WTC11 (cell line): ENCODE data around the gene SGK2. TPM values are rescaled to one million over a fixed set of nuclear protein-coding genes. Genes with fewer than 3 reads are reported as not detected.
"Not testable (repeated sequence)": the region's sequence is repeated elsewhere in the genome, so short reads cannot be mapped to it uniquely, and the experiment has no call there.

Experiments
- ATAC-seq: fragments of 200-7000 bp; cut with Tn5 transposase; 2 replicates; pipeline ENCODE4 v1.10.0; 2021; ENCODE audit warnings: mild to moderate bottlenecking, moderate library complexity
- CTCF ChIA-PET: fragments of 300-600 bp; sonication (Branson Sonifier 250); formaldehyde crosslinking; loops from one replicate; lab custom pipeline; 2021; ENCODE audit warnings: antibody characterized with exemption; lab: Charles Lee
- POLR2A ChIA-PET: fragments of 350-600 bp; sonication (Branson Sonifier 250); formaldehyde crosslinking; loops from one replicate; lab custom pipeline; 2021; ENCODE audit warnings: antibody characterized with exemption; lab: Charles Lee
- DNase-seq: peaks from one replicate; pipeline ENCODE4 v3.0.0; 2021; ENCODE audit warnings: low spot score
- H3K27ac Mint-ChIP-seq: 2 replicates; pipeline ENCODE4 v1.8.0; 2021; ENCODE audit warnings: mixed read lengths
- H3K27me3 Mint-ChIP-seq: 2 replicates; pipeline ENCODE4 v1.8.0; 2021; ENCODE audit warnings: low read depth, mild to moderate bottlenecking, moderate library complexity, mixed read lengths
- H3K36me3 Mint-ChIP-seq: 2 replicates; pipeline ENCODE4 v1.8.0; 2021; ENCODE audit warnings: mixed read lengths
- H3K4me1 Mint-ChIP-seq: 2 replicates; pipeline ENCODE4 v1.8.0; 2022; ENCODE audit warnings: mixed read lengths
- H3K4me3 Mint-ChIP-seq: 2 replicates; pipeline ENCODE4 v1.8.0; 2021; ENCODE audit warnings: mild to moderate bottlenecking, moderate library complexity, mixed read lengths
- H3K9me3 Mint-ChIP-seq: 2 replicates; pipeline ENCODE4 v1.8.0; 2021; ENCODE audit warnings: mixed read lengths
- CREB1 ChIP-seq: sonication (generic); formaldehyde crosslinking; IDR thresholded peaks from 2 replicates; pipeline ENCODE4 v1.8.0; 2023; ENCODE audit warnings: mild to moderate bottlenecking, missing genetic modification reagents
- CREM ChIP-seq: sonication (generic); formaldehyde crosslinking; IDR thresholded peaks from 2 replicates; pipeline ENCODE4 v1.8.1; 2022; ENCODE audit warnings: mild to moderate bottlenecking, missing genetic modification reagents, moderate library complexity
- FOXJ3 ChIP-seq: sonication (generic); formaldehyde crosslinking; IDR thresholded peaks from 2 replicates; pipeline ENCODE4 v1.9.0; 2021; ENCODE audit warnings: missing genetic modification reagents, mild to moderate bottlenecking, borderline replicate concordance
- GRHL2 ChIP-seq: fragments of 250-450 bp; sonication (Bioruptor Pico); IDR thresholded peaks from 2 replicates; pipeline ENCODE4 v1.8.0; 2022; ENCODE audit warnings: mild to moderate bottlenecking, moderate library complexity; ENCODE audit not compliant: insufficient replicate concordance, severe bottlenecking
- RELA ChIP-seq: sonication (generic); formaldehyde crosslinking; IDR thresholded peaks from 2 replicates; pipeline ENCODE4 v1.8.1; 2022; ENCODE audit warnings: missing genetic modification reagents, mild to moderate bottlenecking, borderline replicate concordance
- SP1 ChIP-seq: sonication (generic); formaldehyde crosslinking; conservative IDR thresholded peaks from 2 replicates; pipeline ENCODE4 v1.8.1; 2022; ENCODE audit warnings: missing genetic modification reagents
- ZBTB21 ChIP-seq: sonication (generic); formaldehyde crosslinking; IDR thresholded peaks from 2 replicates; pipeline ENCODE4 v1.8.1; 2023; ENCODE audit warnings: mild to moderate bottlenecking, missing genetic modification reagents, borderline replicate concordance
- ZNF396 ChIP-seq: fragments of 250-450 bp; sonication (Bioruptor Pico); IDR thresholded peaks from 2 replicates; pipeline ENCODE4 v1.8.0; 2021; ENCODE audit warnings: mild to moderate bottlenecking, moderate library complexity, borderline replicate concordance
- total RNA-seq: library from RNA; stranded (reverse); gene quantifications from 3 replicates; pipeline ENCODE4 v1.2.3, GENCODE V29; 2021
- TF ChIP-seq, protein P1 (sequence below): sonication (generic); formaldehyde crosslinking; IDR thresholded peaks from 2 replicates; pipeline ENCODE4 v1.8.1; 2023; ENCODE audit warnings: mild to moderate bottlenecking, missing genetic modification reagents, moderate library complexity
- TF ChIP-seq, protein P2 (sequence below): sonication (generic); formaldehyde crosslinking; conservative IDR thresholded peaks from 2 replicates; pipeline ENCODE4 v1.8.1; 2023; ENCODE audit warnings: mild to moderate bottlenecking, low read depth, missing genetic modification reagents, moderate library complexity
- TF ChIP-seq, protein P3 (sequence below): sonication (generic); formaldehyde crosslinking; IDR thresholded peaks from 2 replicates; pipeline ENCODE4 v1.8.1; 2023; ENCODE audit warnings: mild to moderate bottlenecking, missing genetic modification reagents, borderline replicate concordance
- TF ChIP-seq, protein P4 (sequence below): sonication (generic); formaldehyde crosslinking; IDR thresholded peaks from 2 replicates; pipeline ENCODE4 v1.8.0; 2022; ENCODE audit warnings: mild to moderate bottlenecking, missing genetic modification reagents
- TF ChIP-seq, protein P5 (sequence below): sonication (generic); formaldehyde crosslinking; IDR thresholded peaks from 2 replicates; pipeline ENCODE4 v1.8.0; 2022; ENCODE audit warnings: mild to moderate bottlenecking, missing genetic modification reagents
- TF ChIP-seq, protein P6 (sequence below): sonication (generic); formaldehyde crosslinking; IDR thresholded peaks from 2 replicates; pipeline ENCODE4 v1.8.1; 2023; ENCODE audit warnings: mild to moderate bottlenecking, moderate library complexity, missing genetic modification reagents
- TF ChIP-seq, protein P7 (sequence below): sonication (generic); formaldehyde crosslinking; IDR thresholded peaks from 2 replicates; pipeline ENCODE4 v1.8.0; 2023; ENCODE audit warnings: missing genetic modification reagents
- TF ChIP-seq, protein P8 (sequence below): sonication (generic); formaldehyde crosslinking; IDR thresholded peaks from 2 replicates; pipeline ENCODE4 v1.8.1; 2022; ENCODE audit warnings: missing genetic modification reagents, borderline replicate concordance

The SGK2 gene
- total RNA-seq, 1 experiment from 2014 or later: 0.74 TPM

DNA sequence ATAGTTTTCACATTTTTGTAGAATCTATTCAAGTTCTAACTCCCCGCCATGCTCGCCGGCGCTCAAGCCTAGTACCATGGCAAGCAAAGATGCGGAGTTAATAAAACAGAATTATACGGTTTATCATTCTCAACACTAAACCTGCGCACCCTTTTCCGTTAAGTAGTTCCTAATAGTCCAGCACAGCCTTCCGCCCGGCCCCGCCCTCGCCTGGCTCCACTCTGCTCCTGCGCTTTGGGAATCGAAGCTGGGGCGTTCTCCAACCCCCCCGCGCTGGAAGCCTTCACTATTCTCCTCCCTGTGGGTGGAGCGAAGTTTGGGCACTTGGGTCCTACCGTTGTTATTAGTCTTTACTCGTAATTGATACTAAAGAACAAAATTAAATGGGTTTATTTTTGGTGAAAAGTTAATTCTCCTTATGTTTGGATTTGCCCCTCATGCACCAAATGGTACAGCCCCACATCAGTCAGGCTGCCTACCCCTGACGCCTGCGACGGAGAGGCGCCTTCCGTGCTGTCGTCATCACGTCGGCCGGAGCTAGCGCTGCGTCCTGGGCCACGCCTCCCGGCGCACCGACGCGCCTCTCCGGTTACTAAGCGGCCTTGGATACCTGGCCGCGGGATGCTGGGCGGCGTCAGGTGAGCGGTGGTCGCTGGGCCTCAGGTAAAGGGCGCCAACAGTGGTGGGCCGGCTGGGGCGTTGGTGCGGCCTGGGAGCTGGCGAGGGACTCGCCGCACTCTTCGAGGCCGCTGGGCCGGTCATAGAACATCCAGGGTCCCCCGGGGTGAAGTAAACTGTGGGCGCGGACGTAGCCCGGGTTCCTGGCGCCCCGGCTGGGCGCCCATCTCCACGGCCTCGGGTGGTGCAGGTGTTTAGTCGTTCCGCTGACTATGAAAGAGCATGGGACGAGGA is 31.8 kb downstream of the SGK2 start, which contains the start of gene IFT52 (continued):
- TF ChIP-seq, protein P1, sequence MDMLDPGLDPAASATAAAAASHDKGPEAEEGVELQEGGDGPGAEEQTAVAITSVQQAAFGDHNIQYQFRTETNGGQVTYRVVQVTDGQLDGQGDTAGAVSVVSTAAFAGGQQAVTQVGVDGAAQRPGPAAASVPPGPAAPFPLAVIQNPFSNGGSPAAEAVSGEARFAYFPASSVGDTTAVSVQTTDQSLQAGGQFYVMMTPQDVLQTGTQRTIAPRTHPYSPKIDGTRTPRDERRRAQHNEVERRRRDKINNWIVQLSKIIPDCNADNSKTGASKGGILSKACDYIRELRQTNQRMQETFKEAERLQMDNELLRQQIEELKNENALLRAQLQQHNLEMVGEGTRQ: peak; percentile 63; the same call in 1 of the 2 replicates
- peak; percentile 87 for TF ChIP-seq SP1 (CRISPR knock-in tag)

DNA sequence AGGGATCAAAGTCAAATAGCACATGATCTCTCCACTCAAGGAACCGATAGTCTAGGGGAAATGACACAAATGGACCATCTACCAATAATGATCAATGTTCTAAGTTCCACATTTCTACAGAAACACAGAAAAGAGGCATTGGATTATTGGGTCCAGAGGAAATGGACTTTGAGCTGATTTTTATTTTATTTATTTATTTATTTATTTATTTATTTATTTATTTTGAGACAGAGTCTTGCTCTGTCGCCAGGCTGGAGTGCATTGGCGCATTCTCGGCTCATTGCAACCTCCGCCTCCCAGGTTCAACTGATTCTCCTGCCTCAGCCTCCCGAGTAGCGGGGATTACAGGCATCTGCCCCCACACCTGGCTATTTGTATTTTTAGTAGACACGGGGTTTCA is 43.1 kb downstream of the SGK2 start:
- DNase-seq, H3K4me3 Mint-ChIP-seq, H3K27me3 Mint-ChIP-seq, H3K27ac Mint-ChIP-seq, ATAC-seq, H3K4me1 Mint-ChIP-seq, CTCF ChIA-PET, H3K9me3 Mint-ChIP-seq, POLR2A ChIA-PET: not testable (repeated sequence)
- peaks cover 36% of the 10 kb centered on the region for H3K36me3 Mint-ChIP-seq

DNA sequence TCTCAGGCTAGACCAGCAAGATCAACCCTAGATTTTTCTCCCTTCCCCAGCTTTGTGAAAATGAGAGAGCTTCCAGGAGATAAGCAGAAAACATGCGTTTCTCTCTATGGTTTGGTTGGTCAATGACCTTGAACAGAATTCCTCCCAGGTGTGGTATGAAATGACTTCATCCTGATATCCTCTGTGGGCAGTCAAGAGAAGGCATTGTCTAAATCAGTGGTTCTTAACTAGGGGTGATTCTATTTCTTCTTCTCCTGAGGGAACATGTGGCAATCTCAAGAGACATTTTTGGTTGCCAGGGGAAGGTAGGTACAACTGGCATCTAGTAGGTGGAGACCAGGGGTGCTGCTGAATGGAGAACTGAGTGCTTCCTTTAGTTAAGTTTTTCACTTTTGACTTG is 44.3 kb downstream of the SGK2 start:
- no peaks in the 10 kb centered on the region for H3K9me3 Mint-ChIP-seq
- no peak overlapping the region for H3K4me3 Mint-ChIP-seq
- H3K27me3 Mint-ChIP-seq: no peaks in the 10 kb centered on the region
- ChIA-PET POLR2A (no interaction called here), CTCF (no interaction called here)
- peaks cover 37% of the 10 kb centered on the region for H3K36me3 Mint-ChIP-seq
- DNase-seq (no peak), ATAC-seq (no peak)
- no peaks in the 10 kb centered on the region for H3K4me1 Mint-ChIP-seq
- TF ChIP-seq, protein P2, sequence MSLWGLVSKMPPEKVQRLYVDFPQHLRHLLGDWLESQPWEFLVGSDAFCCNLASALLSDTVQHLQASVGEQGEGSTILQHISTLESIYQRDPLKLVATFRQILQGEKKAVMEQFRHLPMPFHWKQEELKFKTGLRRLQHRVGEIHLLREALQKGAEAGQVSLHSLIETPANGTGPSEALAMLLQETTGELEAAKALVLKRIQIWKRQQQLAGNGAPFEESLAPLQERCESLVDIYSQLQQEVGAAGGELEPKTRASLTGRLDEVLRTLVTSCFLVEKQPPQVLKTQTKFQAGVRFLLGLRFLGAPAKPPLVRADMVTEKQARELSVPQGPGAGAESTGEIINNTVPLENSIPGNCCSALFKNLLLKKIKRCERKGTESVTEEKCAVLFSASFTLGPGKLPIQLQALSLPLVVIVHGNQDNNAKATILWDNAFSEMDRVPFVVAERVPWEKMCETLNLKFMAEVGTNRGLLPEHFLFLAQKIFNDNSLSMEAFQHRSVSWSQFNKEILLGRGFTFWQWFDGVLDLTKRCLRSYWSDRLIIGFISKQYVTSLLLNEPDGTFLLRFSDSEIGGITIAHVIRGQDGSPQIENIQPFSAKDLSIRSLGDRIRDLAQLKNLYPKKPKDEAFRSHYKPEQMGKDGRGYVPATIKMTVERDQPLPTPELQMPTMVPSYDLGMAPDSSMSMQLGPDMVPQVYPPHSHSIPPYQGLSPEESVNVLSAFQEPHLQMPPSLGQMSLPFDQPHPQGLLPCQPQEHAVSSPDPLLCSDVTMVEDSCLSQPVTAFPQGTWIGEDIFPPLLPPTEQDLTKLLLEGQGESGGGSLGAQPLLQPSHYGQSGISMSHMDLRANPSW: no peak
- TF ChIP-seq, protein P3, sequence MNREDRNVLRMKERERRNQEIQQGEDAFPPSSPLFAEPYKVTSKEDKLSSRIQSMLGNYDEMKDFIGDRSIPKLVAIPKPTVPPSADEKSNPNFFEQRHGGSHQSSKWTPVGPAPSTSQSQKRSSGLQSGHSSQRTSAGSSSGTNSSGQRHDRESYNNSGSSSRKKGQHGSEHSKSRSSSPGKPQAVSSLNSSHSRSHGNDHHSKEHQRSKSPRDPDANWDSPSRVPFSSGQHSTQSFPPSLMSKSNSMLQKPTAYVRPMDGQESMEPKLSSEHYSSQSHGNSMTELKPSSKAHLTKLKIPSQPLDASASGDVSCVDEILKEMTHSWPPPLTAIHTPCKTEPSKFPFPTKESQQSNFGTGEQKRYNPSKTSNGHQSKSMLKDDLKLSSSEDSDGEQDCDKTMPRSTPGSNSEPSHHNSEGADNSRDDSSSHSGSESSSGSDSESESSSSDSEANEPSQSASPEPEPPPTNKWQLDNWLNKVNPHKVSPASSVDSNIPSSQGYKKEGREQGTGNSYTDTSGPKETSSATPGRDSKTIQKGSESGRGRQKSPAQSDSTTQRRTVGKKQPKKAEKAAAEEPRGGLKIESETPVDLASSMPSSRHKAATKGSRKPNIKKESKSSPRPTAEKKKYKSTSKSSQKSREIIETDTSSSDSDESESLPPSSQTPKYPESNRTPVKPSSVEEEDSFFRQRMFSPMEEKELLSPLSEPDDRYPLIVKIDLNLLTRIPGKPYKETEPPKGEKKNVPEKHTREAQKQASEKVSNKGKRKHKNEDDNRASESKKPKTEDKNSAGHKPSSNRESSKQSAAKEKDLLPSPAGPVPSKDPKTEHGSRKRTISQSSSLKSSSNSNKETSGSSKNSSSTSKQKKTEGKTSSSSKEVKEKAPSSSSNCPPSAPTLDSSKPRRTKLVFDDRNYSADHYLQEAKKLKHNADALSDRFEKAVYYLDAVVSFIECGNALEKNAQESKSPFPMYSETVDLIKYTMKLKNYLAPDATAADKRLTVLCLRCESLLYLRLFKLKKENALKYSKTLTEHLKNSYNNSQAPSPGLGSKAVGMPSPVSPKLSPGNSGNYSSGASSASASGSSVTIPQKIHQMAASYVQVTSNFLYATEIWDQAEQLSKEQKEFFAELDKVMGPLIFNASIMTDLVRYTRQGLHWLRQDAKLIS (CRISPR knock-in tag): no peak
- TF ChIP-seq, protein P4, sequence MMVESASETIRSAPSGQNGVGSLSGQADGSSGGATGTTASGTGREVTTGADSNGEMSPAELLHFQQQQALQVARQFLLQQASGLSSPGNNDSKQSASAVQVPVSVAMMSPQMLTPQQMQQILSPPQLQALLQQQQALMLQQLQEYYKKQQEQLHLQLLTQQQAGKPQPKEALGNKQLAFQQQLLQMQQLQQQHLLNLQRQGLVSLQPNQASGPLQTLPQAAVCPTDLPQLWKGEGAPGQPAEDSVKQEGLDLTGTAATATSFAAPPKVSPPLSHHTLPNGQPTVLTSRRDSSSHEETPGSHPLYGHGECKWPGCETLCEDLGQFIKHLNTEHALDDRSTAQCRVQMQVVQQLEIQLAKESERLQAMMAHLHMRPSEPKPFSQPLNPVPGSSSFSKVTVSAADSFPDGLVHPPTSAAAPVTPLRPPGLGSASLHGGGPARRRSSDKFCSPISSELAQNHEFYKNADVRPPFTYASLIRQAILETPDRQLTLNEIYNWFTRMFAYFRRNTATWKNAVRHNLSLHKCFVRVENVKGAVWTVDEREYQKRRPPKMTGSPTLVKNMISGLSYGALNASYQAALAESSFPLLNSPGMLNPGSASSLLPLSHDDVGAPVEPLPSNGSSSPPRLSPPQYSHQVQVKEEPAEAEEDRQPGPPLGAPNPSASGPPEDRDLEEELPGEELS (CRISPR knock-in tag): no peak
- TF ChIP-seq CREM (CRISPR knock-in tag) (no peak), RELA (CRISPR knock-in tag) (no peak), ZBTB21 (CRISPR knock-in tag) (no peak), CREB1 (CRISPR knock-in tag) (no peak), GRHL2 (CRISPR knock-in tag) (no peak), SP1 (CRISPR knock-in tag) (no peak), FOXJ3 (CRISPR knock-in tag) (no peak), ZNF396 (no peak)
- TF ChIP-seq, protein P5, sequence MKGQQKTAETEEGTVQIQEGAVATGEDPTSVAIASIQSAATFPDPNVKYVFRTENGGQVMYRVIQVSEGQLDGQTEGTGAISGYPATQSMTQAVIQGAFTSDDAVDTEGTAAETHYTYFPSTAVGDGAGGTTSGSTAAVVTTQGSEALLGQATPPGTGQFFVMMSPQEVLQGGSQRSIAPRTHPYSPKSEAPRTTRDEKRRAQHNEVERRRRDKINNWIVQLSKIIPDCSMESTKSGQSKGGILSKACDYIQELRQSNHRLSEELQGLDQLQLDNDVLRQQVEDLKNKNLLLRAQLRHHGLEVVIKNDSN (CRISPR knock-in tag): no peak
- TF ChIP-seq, protein P6, sequence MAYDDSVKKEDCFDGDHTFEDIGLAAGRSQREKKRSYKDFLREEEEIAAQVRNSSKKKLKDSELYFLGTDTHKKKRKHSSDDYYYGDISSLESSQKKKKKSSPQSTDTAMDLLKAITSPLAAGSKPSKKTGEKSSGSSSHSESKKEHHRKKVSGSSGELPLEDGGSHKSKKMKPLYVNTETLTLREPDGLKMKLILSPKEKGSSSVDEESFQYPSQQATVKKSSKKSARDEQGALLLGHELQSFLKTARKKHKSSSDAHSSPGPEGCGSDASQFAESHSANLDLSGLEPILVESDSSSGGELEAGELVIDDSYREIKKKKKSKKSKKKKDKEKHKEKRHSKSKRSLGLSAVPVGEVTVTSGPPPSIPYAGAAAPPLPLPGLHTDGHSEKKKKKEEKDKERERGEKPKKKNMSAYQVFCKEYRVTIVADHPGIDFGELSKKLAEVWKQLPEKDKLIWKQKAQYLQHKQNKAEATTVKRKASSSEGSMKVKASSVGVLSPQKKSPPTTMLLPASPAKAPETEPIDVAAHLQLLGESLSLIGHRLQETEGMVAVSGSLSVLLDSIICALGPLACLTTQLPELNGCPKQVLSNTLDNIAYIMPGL (CRISPR knock-in tag): no peak
- TF ChIP-seq, protein P7, sequence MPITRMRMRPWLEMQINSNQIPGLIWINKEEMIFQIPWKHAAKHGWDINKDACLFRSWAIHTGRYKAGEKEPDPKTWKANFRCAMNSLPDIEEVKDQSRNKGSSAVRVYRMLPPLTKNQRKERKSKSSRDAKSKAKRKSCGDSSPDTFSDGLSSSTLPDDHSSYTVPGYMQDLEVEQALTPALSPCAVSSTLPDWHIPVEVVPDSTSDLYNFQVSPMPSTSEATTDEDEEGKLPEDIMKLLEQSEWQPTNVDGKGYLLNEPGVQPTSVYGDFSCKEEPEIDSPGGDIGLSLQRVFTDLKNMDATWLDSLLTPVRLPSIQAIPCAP: no peak
- TF ChIP-seq, protein P8, sequence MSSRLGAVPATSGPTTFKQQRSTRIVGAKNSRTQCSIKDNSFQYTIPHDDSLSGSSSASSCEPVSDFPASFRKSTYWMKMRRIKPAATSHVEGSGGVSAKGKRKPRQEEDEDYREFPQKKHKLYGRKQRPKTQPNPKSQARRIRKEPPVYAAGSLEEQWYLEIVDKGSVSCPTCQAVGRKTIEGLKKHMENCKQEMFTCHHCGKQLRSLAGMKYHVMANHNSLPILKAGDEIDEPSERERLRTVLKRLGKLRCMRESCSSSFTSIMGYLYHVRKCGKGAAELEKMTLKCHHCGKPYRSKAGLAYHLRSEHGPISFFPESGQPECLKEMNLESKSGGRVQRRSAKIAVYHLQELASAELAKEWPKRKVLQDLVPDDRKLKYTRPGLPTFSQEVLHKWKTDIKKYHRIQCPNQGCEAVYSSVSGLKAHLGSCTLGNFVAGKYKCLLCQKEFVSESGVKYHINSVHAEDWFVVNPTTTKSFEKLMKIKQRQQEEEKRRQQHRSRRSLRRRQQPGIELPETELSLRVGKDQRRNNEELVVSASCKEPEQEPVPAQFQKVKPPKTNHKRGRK (CRISPR knock-in tag): no peak
- H3K27ac Mint-ChIP-seq: no peak overlapping the region
